ENCODE data around the gene RTN4R.

RTN4R gene

GRCh38 chr22:20194681-20195593, 73.2 kb downstream of the RTN4R start:
- DNase-seq: no peak

DNA sequence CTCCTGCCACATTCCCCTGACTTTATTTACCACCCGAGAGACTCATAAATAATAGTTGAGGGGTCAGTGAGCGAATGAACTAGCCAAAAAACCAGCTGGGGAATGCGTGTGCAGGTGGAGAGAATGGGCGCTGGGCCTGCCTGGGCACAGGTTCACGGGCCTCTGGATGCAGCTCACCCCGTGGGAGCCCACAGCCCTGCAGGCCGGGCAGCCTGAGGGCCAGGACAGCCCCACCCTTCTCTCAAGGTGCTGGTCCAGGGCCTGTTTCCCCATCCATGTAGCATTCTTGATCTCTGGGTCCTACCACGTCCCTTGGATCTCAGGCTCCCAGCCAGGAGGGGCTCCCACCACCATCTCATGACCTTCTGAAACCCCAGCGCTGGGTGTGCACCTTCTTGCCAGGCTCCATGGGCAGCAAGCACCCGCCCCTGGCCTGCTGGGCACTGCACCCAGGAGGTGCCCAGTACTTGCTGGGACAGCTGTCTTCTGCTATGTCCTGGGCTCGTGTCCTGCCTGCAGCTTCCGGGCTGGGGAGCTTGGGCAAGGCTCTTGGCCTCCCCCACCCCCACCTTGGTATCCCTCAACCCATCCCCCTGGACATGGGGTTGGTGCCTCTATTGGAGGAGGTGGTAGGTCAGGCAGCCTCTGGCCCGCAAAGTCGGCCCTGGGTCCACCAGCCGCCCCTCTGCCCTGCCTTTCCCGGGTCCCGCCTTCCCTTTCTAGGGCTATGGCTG, 74.2 kb downstream of the RTN4R start:
- DNase-seq: no peak

- no peak for DNase-seq
These were observed 75.0 kb downstream of the RTN4R start for GRCh38 chr22:20192972-20193760.

DNA sequence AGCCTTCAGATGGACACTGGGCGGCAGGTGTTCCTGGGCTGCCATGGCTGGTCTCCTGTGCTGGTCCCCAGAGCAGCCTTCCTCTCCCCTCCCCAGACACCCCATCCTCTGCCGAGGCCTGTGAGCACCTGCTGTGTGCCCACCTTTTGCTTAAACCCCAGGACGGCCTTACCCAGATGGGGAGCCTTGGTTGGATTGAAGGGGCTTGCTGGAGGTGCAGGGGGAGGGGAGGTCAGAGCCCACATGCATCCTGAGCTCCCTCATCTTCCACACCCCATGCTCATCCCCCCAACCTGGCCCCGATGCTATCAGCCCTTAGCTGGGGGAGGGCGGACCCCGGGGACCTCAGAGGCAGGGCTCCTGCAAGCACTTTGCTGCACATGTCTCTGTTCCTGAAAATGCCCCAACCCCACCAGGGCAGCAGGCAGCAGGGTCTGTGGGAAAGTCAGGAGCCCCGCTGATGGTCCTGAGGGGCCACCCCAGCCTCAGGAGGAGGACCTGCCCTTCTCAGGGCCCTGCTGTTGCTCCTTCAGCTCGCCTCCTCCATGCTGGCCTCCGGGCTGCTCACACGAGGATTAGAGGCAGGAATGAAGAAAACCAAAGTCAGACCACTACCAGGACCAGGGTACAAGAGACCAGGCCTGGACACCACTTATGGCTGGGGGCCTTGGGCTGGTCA, 75.7 kb downstream of the RTN4R start:
- DNase-seq: no peak

GRCh38 chr22:20191803-20192202, 76.3 kb downstream of the RTN4R start:
- DNase-seq: no peak

Measured in stimulated activated naive CD4-positive, alpha-beta T cell (primary cell).